Measurements from ENCODE around the gene P2RX2. TPM values are rescaled to one million over a fixed set of nuclear protein-coding genes. Genes with fewer than 3 reads are reported as not detected.

P2RX2 gene
- total RNA-seq, 1 donor from 2014 or later: not detected

- Mint-ChIP-seq H3K36me3 (ENCODE audit: low read depth) (peaks cover 25% of the 10 kb centered on the region), H3K27me3 (ENCODE audit: low read depth) (peaks cover 14% of the 10 kb centered on the region), H3K4me1 (ENCODE audit: low read depth) (peaks cover 2% of the 10 kb centered on the region), H3K27ac (no peak overlapping the region), H3K9me3 (peaks cover 7% of the 10 kb centered on the region), H3K4me3 (ENCODE audit: low read depth) (no peak overlapping the region)
- no peak for DNase-seq (ENCODE audit: low spot score)
- intact Hi-C loops (cut with micrococcal nuclease): no loop called here
Measured at GRCh38 chr12:132620899-132621656, 2.5 kb downstream of the P2RX2 start.

- intact Hi-C loops (cut with micrococcal nuclease): no loop called here
- DNase-seq (ENCODE audit: low spot score): no peak
- H3K9me3 Mint-ChIP-seq: peaks cover 7% of the 10 kb centered on the region
- H3K27ac Mint-ChIP-seq: no peak overlapping the region
- no peak overlapping the region for H3K4me3 Mint-ChIP-seq (ENCODE audit: low read depth)
- peaks cover 11% of the 10 kb centered on the region for H3K27me3 Mint-ChIP-seq (ENCODE audit: low read depth)
- H3K36me3 Mint-ChIP-seq (ENCODE audit: low read depth): peaks cover 29% of the 10 kb centered on the region
- peaks cover 2% of the 10 kb centered on the region for H3K4me1 Mint-ChIP-seq (ENCODE audit: low read depth)
Measured at GRCh38 chr12:132621657-132622435, 3.3 kb downstream of the P2RX2 start.

- peaks cover 29% of the 10 kb centered on the region for H3K36me3 Mint-ChIP-seq (ENCODE audit: low read depth)
- H3K27ac Mint-ChIP-seq: no peak overlapping the region
- intact Hi-C loops (cut with micrococcal nuclease): no loop called here
- no peak for DNase-seq (ENCODE audit: low spot score)
- peaks cover 7% of the 10 kb centered on the region for H3K27me3 Mint-ChIP-seq (ENCODE audit: low read depth)
- H3K4me3 Mint-ChIP-seq (ENCODE audit: low read depth): no peak overlapping the region
- H3K4me1 Mint-ChIP-seq (ENCODE audit: low read depth): peaks cover 2% of the 10 kb centered on the region
- H3K9me3 Mint-ChIP-seq: peaks cover 6% of the 10 kb centered on the region
Measured at GRCh38 chr12:132622437-132623071, 4.0 kb downstream of the P2RX2 start.

GRCh38 chr12:132623072-132623869 lies 4.7 kb downstream of the P2RX2 start:
- peaks cover 22% of the 10 kb centered on the region for H3K36me3 Mint-ChIP-seq (ENCODE audit: low read depth)
- no peaks in the 10 kb centered on the region for H3K9me3 Mint-ChIP-seq
- intact Hi-C loops (cut with micrococcal nuclease): no loop called here
- no peak for DNase-seq (ENCODE audit: low spot score)
- no peak overlapping the region for H3K27ac Mint-ChIP-seq
- H3K4me3 Mint-ChIP-seq (ENCODE audit: low read depth): no peak overlapping the region
- peaks cover under 1% of the 10 kb centered on the region for H3K27me3 Mint-ChIP-seq (ENCODE audit: low read depth)
- H3K4me1 Mint-ChIP-seq (ENCODE audit: low read depth): peaks cover 2% of the 10 kb centered on the region

- H3K27ac Mint-ChIP-seq: no peak overlapping the region
- H3K4me1 Mint-ChIP-seq (ENCODE audit: low read depth): peaks cover 2% of the 10 kb centered on the region
Measured at GRCh38 chr12:132624186-132624855, 5.7 kb downstream of the P2RX2 start.

GRCh38 chr12:132624910-132625630 lies 6.5 kb downstream of the P2RX2 start:
- Mint-ChIP-seq H3K36me3 (ENCODE audit: low read depth) (peaks cover 35% of the 10 kb centered on the region), H3K27me3 (ENCODE audit: low read depth) (no peaks in the 10 kb centered on the region), H3K27ac (no peak overlapping the region), H3K4me3 (ENCODE audit: low read depth) (no peak overlapping the region), H3K9me3 (no peaks in the 10 kb centered on the region), H3K4me1 (ENCODE audit: low read depth) (peaks cover 2% of the 10 kb centered on the region)
- DNase-seq (ENCODE audit: low spot score): no peak
- intact Hi-C loops (cut with micrococcal nuclease): no loop called here

More at GRCh38 chr12:132624186-132624855, 5.7 kb downstream of the P2RX2 start:
- DNase-seq (ENCODE audit: low spot score): no peak
- intact Hi-C loops (cut with micrococcal nuclease): no loop called here
- Mint-ChIP-seq H3K9me3 (no peaks in the 10 kb centered on the region), H3K4me3 (ENCODE audit: low read depth) (no peak overlapping the region), H3K36me3 (ENCODE audit: low read depth) (peaks cover 27% of the 10 kb centered on the region), H3K27me3 (ENCODE audit: low read depth) (no peaks in the 10 kb centered on the region)

- DNase-seq (ENCODE audit: low spot score): no peak
- H3K9me3 Mint-ChIP-seq: no peaks in the 10 kb centered on the region
Measured at GRCh38 chr12:132625731-132626430, 7.3 kb downstream of the P2RX2 start.

GRCh38 chr12:132629330-132629729 lies 10.8 kb downstream of the P2RX2 start:
- Mint-ChIP-seq H3K9me3 (no peaks in the 10 kb centered on the region), H3K36me3 (ENCODE audit: low read depth) (peaks cover 63% of the 10 kb centered on the region), H3K27me3 (ENCODE audit: low read depth) (no peaks in the 10 kb centered on the region), H3K4me1 (ENCODE audit: low read depth) (no peaks in the 10 kb centered on the region), H3K4me3 (ENCODE audit: low read depth) (no peak overlapping the region), H3K27ac (no peak overlapping the region)
- DNase-seq (ENCODE audit: low spot score): no peak
- intact Hi-C loops (cut with micrococcal nuclease): no loop called here

More at GRCh38 chr12:132625731-132626430, 7.3 kb downstream of the P2RX2 start:
- no peak overlapping the region for H3K4me3 Mint-ChIP-seq (ENCODE audit: low read depth)
- peaks cover 2% of the 10 kb centered on the region for H3K4me1 Mint-ChIP-seq (ENCODE audit: low read depth)
- H3K36me3 Mint-ChIP-seq (ENCODE audit: low read depth): peaks cover 43% of the 10 kb centered on the region
- H3K27ac Mint-ChIP-seq: no peak overlapping the region
- intact Hi-C loops (cut with micrococcal nuclease): no loop called here
- H3K27me3 Mint-ChIP-seq (ENCODE audit: low read depth): no peaks in the 10 kb centered on the region

GRCh38 chr12:132630672-132631071 lies 12.1 kb downstream of the P2RX2 start:
- peaks cover 65% of the 10 kb centered on the region for H3K36me3 Mint-ChIP-seq (ENCODE audit: low read depth)
- intact Hi-C loops (cut with micrococcal nuclease): no loop called here
- H3K27me3 Mint-ChIP-seq (ENCODE audit: low read depth): no peaks in the 10 kb centered on the region
- DNase-seq (ENCODE audit: low spot score): no peak
- no peak overlapping the region for H3K27ac Mint-ChIP-seq
- H3K4me3 Mint-ChIP-seq (ENCODE audit: low read depth): no peak overlapping the region
- no peaks in the 10 kb centered on the region for H3K9me3 Mint-ChIP-seq
- H3K4me1 Mint-ChIP-seq (ENCODE audit: low read depth): no peaks in the 10 kb centered on the region

GRCh38 chr12:132631666-132632065 lies 13.1 kb downstream of the P2RX2 start:
- Mint-ChIP-seq H3K27ac (no peak overlapping the region), H3K9me3 (no peaks in the 10 kb centered on the region), H3K27me3 (ENCODE audit: low read depth) (no peaks in the 10 kb centered on the region)

GRCh38 chr12:132632521-132633228 lies 14.1 kb downstream of the P2RX2 start:
- Mint-ChIP-seq H3K4me3 (ENCODE audit: low read depth) (no peak overlapping the region), H3K36me3 (ENCODE audit: low read depth) (peaks cover 78% of the 10 kb centered on the region), H3K27ac (no peak overlapping the region), H3K27me3 (ENCODE audit: low read depth) (no peaks in the 10 kb centered on the region), H3K9me3 (no peaks in the 10 kb centered on the region), H3K4me1 (ENCODE audit: low read depth) (no peaks in the 10 kb centered on the region)
- intact Hi-C loops (cut with micrococcal nuclease): no loop called here
- DNase-seq (ENCODE audit: low spot score): no peak

More at GRCh38 chr12:132631666-132632065, 13.1 kb downstream of the P2RX2 start:
- no peak for DNase-seq (ENCODE audit: low spot score)
- Mint-ChIP-seq H3K4me1 (ENCODE audit: low read depth) (no peaks in the 10 kb centered on the region), H3K4me3 (ENCODE audit: low read depth) (no peak overlapping the region), H3K36me3 (ENCODE audit: low read depth) (peaks cover 71% of the 10 kb centered on the region)
- intact Hi-C loops (cut with micrococcal nuclease): no loop called here

All from activated T-helper 2 cell treated with anti-CD3 and anti-CD28 coated beads, Interferon-gamma antibody, Interleukin-2, Interleukin-4, amounts not matched to agents 10 μg/mL and 5 μg/mL and 100 μg/mL, durations not matched to agents 14 hours and 24 hours and 36 hours (primary cell).